Neural cell (in vitro differentiated cells): ENCODE measurements around the gene FAM193A.

Experiments used
- EP300 ChIP-seq: fragments of 450-650 bp; conservative IDR thresholded peaks from 2 replicates; pipeline ENCODE4 v1.6.1; 2014; ENCODE audit warnings: antibody characterized with exemption, mild to moderate bottlenecking, moderate library complexity; ENCODE audit not compliant: poor library complexity, severe bottlenecking
- EZH2 ChIP-seq: fragments of 200-600, 300-800 bp; shearing (Covaris generic), sonication (generic); IDR thresholded peaks from 2 replicates; pipeline ENCODE4 v1.6.1; 2014; ENCODE audit warnings: antibody characterized with exemption, low read length, borderline replicate concordance, mild to moderate bottlenecking; ENCODE audit not compliant: insufficient read depth, poor library complexity, severe bottlenecking
- POLR2AphosphoS5 ChIP-seq: IDR thresholded peaks from 2 replicates; pipeline ENCODE4 v1.6.1; 2012
- RAD21 ChIP-seq: fragments of 450-650 bp; conservative IDR thresholded peaks from 2 replicates; pipeline ENCODE4 v1.6.1; 2014; ENCODE audit warnings: antibody characterized with exemption, mild to moderate bottlenecking, moderate library complexity
- REST ChIP-seq: IDR thresholded peaks from 2 replicates; pipeline ENCODE4 v1.6.1; 2012; ENCODE audit warnings: borderline replicate concordance
- TAF1 ChIP-seq: IDR thresholded peaks from 2 replicates; pipeline ENCODE4 v1.6.1; 2012; ENCODE audit warnings: low read depth
- TF ChIP-seq, protein P1 (sequence below): fragments of 450-650 bp; IDR thresholded peaks from 2 replicates; pipeline ENCODE4 v1.5.1; 2014; ENCODE audit warnings: antibody characterized with exemption, mild to moderate bottlenecking, moderate library complexity; ENCODE audit not compliant: poor library complexity, severe bottlenecking

- TF ChIP-seq, protein P1, sequence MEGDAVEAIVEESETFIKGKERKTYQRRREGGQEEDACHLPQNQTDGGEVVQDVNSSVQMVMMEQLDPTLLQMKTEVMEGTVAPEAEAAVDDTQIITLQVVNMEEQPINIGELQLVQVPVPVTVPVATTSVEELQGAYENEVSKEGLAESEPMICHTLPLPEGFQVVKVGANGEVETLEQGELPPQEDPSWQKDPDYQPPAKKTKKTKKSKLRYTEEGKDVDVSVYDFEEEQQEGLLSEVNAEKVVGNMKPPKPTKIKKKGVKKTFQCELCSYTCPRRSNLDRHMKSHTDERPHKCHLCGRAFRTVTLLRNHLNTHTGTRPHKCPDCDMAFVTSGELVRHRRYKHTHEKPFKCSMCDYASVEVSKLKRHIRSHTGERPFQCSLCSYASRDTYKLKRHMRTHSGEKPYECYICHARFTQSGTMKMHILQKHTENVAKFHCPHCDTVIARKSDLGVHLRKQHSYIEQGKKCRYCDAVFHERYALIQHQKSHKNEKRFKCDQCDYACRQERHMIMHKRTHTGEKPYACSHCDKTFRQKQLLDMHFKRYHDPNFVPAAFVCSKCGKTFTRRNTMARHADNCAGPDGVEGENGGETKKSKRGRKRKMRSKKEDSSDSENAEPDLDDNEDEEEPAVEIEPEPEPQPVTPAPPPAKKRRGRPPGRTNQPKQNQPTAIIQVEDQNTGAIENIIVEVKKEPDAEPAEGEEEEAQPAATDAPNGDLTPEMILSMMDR: no peak
- TF ChIP-seq RAD21 (no peak), REST (no peak), EZH2 (no peak), EP300 (no peak), TAF1 (no peak), POLR2AphosphoS5 (no peak)
Observed at GRCh38 chr4:2570551-2571222, 34.2 kb downstream of the FAM193A start.
